Measurements from ENCODE around the gene CBLN4. TPM values are rescaled to one million over a fixed set of nuclear protein-coding genes. Genes with fewer than 3 reads are reported as not detected.

Gene CBLN4
- total RNA-seq, result 0.27 TPM
- long read RNA-seq, result 0 reads

- intact Hi-C loops (cut with DNase I), result no loop called here
Measured at GRCh38 chr20:56005389-56005715, at the start of gene CBLN4. TSS of gene CBLN4 (minus strand) at chr20:56005519. CDS start at chr20:56004171, 1,348 bp downstream.

GRCh38 chr20:56043227-56043626 lies 37.9 kb upstream of the CBLN4 start:
- no peak for DNase-seq (ENCODE audit: low spot score)
- intact Hi-C loops (cut with DNase I), result no loop called here

More at GRCh38 chr20:56005389-56005715, at the start of gene CBLN4:
- DNase-seq (ENCODE audit: low spot score), result no peak

DNA sequence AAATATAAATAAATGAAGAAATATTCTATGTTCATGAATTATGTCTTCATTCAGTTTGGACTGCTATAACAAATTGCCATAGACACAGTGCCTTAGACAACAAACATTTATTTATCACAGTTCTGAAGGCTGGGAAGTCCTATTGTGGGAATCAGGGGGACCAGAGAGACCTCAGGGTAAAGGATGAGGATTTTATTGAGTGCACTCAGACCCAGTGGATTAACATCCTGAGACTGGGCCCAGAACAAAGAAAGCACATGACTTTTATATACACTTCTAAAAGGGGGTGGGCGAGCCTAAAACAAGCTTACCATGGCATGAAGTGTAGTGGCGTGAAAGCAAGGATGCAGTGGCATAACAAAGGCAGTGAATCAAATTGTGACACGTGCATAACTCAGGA lies 26.9 kb upstream of the CBLN4 start:
- no peak for DNase-seq (ENCODE audit: low spot score)
- intact Hi-C loops (cut with DNase I), result no loop called here

- DNase-seq (ENCODE audit: low spot score), result no peak
- intact Hi-C loops (cut with DNase I), result no loop called here
Measured at GRCh38 chr20:56018716-56019115, 13.4 kb upstream of the CBLN4 start.

- no peak for DNase-seq (ENCODE audit: low spot score)
- intact Hi-C loops (cut with DNase I), result no loop called here
Measured at GRCh38 chr20:56018194-56018593, 12.9 kb upstream of the CBLN4 start.

- intact Hi-C loops (cut with DNase I), result no loop called here
- DNase-seq (ENCODE audit: low spot score), result no peak
Measured at GRCh38 chr20:56017560-56017959, 12.2 kb upstream of the CBLN4 start.

- no peak for DNase-seq (ENCODE audit: low spot score)
- intact Hi-C loops (cut with DNase I), result no loop called here
Measured at GRCh38 chr20:56014998-56015397, 9.7 kb upstream of the CBLN4 start.

GRCh38 chr20:56014151-56014550 lies 8.8 kb upstream of the CBLN4 start:
- intact Hi-C loops (cut with DNase I), result no loop called here
- no peak for DNase-seq (ENCODE audit: low spot score)

GRCh38 chr20:56004611-56005388 lies 519 bp downstream of the CBLN4 start:
- no peak for DNase-seq (ENCODE audit: low spot score)

GRCh38 chr20:56004007-56004406 lies 1.3 kb downstream of the CBLN4 start:
- no peak for DNase-seq (ENCODE audit: low spot score)
- intact Hi-C loops (cut with DNase I), result no loop called here

More at GRCh38 chr20:56004611-56005388, 519 bp downstream of the CBLN4 start:
- intact Hi-C loops (cut with DNase I), result no loop called here

- no peak for DNase-seq (ENCODE audit: low spot score)
- intact Hi-C loops (cut with DNase I), result no loop called here
Measured at GRCh38 chr20:56002908-56003800, 2.2 kb downstream of the CBLN4 start.

DNA sequence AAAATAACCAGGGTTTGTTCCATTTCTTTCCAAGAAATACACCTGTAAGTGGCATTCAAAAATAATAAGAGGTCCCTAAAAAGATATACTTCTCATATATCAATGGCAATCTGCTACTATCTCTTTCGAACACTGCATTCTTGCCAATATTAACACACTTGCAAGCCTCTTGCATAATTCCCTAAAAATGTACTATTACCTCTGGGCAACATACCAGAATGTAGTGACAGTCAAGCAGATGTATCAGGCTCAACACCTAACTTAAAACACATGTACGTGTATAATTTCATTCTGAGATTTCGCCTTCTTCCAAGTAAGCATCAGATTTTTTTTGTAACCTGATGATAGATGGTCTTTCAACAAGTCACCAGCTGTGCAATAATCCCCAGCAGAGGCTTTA lies 3.4 kb downstream of the CBLN4 start:
- intact Hi-C loops (cut with DNase I), result no loop called here
- no peak for DNase-seq (ENCODE audit: low spot score)

GRCh38 chr20:56001106-56001785 lies 4.1 kb downstream of the CBLN4 start:
- intact Hi-C loops (cut with DNase I), result no loop called here

GRCh38 chr20:55978550-55978949 lies 26.8 kb downstream of the CBLN4 start:
- intact Hi-C loops (cut with DNase I), result loop anchor here (5.0 kb wide), 1 partner anchor 421 kb away; no protein-coding TSS in a partner anchor
- no peak for DNase-seq (ENCODE audit: low spot score)

More at GRCh38 chr20:56001106-56001785, 4.1 kb downstream of the CBLN4 start:
- DNase-seq (ENCODE audit: low spot score), result no peak

- intact Hi-C loops (cut with DNase I), result loop anchor here (5.0 kb wide), 1 partner anchor 421 kb away; no protein-coding TSS in a partner anchor
- no peak for DNase-seq (ENCODE audit: low spot score)
Measured at GRCh38 chr20:55977690-55978459, 27.4 kb downstream of the CBLN4 start.

- no peak for DNase-seq (ENCODE audit: low spot score)
- intact Hi-C loops (cut with DNase I), result loop anchor here (5.0 kb wide), 1 partner anchor 417 kb away; no protein-coding TSS in a partner anchor
Measured at GRCh38 chr20:55974491-55975202, 30.7 kb downstream of the CBLN4 start.

DNA sequence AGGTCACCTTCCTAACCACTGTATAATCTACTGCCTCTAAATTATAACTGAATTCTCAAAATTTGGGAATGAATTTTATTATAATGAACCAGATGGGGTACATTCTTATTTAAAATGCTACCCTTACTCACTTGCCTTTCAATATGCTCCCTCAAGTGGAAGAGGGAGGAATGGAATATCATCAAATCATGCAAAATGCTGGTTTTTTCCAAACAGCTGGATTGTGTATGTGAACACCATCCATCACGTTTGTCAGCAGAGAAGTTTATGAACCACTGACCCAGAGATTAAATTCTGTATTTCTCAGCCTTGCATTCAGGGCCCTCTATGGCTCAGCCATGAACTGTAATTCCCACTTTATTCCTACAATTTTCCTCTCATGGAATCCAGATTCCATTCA lies 40.5 kb downstream of the CBLN4 start:
- intact Hi-C loops (cut with DNase I), result no loop called here
- DNase-seq (ENCODE audit: low spot score), result no peak

Measured in cardiac septum (tissue), 1 donor.